Measurements from ENCODE around the gene ABL2. TPM values are rescaled to one million over a fixed set of nuclear protein-coding genes. Genes with fewer than 3 reads are reported as not detected.

ABL2 gene
- total RNA-seq, 2 experiments from 2014 or later = 15.8 to 16.4 TPM

- intact Hi-C loops (cut with DNase I, micrococcal nuclease) = no loop called here
- DNase-seq (no peak), ATAC-seq (ENCODE audit: poor library complexity) (no peak)
- ChIA-PET POLR2A (no interaction called here), CTCF (interaction anchor here (1.1 kb wide), 1 partner anchor 21 kb away, joined by 3 read pairs; no protein-coding TSS in a partner anchor)
- H3K27me3 Mint-ChIP-seq = no peaks in the 10 kb centered on the region
- H3K4me3 Mint-ChIP-seq = no peak overlapping the region
- H3K9me3 Mint-ChIP-seq = no peaks in the 10 kb centered on the region
- no peaks in the 10 kb centered on the region for H3K4me1 Mint-ChIP-seq (ENCODE audit: low read depth)
- H3K4me3 ChIP-seq (ENCODE audit: low read length) = no peak overlapping the region
- H3K36me3 ChIP-seq (ENCODE audit: insufficient read depth, low read length) = peaks cover 21% of the 10 kb centered on the region
- H3K27ac Mint-ChIP-seq = no peak overlapping the region
- no peaks in the 10 kb centered on the region for H3K4me1 ChIP-seq (ENCODE audit: insufficient read depth, low read length)
- no peak for TF ChIP-seq CTCF (IDR thresholded peaks at IDR 0.05)
- no peak overlapping the region for H3K27ac ChIP-seq (ENCODE audit: low read depth in 1 of 2, low read length in 2 of 2)
- peaks cover 30% of the 10 kb centered on the region for H3K36me3 Mint-ChIP-seq (ENCODE audit: low read depth)
- no peaks in the 10 kb centered on the region for H3K9me3 ChIP-seq (ENCODE audit: control insufficient read depth in 1 of 2, insufficient read depth in 1 of 2, low read length in 2 of 2)
- no peaks in the 10 kb centered on the region for H3K27me3 ChIP-seq (ENCODE audit: control insufficient read depth in 1 of 2, insufficient read depth in 2 of 2, low read length in 2 of 2)
Measured at GRCh38 chr1:179099891-179100290, 129.6 kb downstream of the ABL2 start.

- no peak for TF ChIP-seq CTCF (IDR thresholded peaks at IDR 0.05)
- no peak for ATAC-seq (ENCODE audit: poor library complexity)
- H3K9me3 ChIP-seq (ENCODE audit: control insufficient read depth in 1 of 2, insufficient read depth in 1 of 2, low read length in 2 of 2) = no peaks in the 10 kb centered on the region
- intact Hi-C loops (cut with DNase I, micrococcal nuclease) = no loop called here
- H3K4me1 ChIP-seq (ENCODE audit: insufficient read depth, low read length) = no peaks in the 10 kb centered on the region
- no peaks in the 10 kb centered on the region for H3K27me3 ChIP-seq (ENCODE audit: control insufficient read depth in 1 of 2, insufficient read depth in 2 of 2, low read length in 2 of 2)
- Mint-ChIP-seq H3K27ac (no peak overlapping the region), H3K9me3 (no peaks in the 10 kb centered on the region), H3K27me3 (no peaks in the 10 kb centered on the region), H3K4me1 (ENCODE audit: low read depth) (no peaks in the 10 kb centered on the region), H3K36me3 (ENCODE audit: low read depth) (peaks cover 59% of the 10 kb centered on the region), H3K4me3 (no peak overlapping the region)
- POLR2A ChIA-PET = no interaction called here
- H3K36me3 ChIP-seq (ENCODE audit: insufficient read depth, low read length) = peaks cover 45% of the 10 kb centered on the region
- no peak overlapping the region for H3K4me3 ChIP-seq (ENCODE audit: low read length)
- H3K27ac ChIP-seq (ENCODE audit: low read depth in 1 of 2, low read length in 2 of 2) = no peak overlapping the region
- no peak for DNase-seq
- CTCF ChIA-PET = no interaction called here
Measured at GRCh38 chr1:179095924-179096323, 133.6 kb downstream of the ABL2 start.

GRCh38 chr1:179095377-179095776 is 134.1 kb downstream of the ABL2 start:
- Histone ChIP-seq H3K4me1 (ENCODE audit: insufficient read depth, low read length) (no peaks in the 10 kb centered on the region), H3K9me3 (ENCODE audit: control insufficient read depth in 1 of 2, insufficient read depth in 1 of 2, low read length in 2 of 2) (no peaks in the 10 kb centered on the region), H3K27ac (ENCODE audit: low read depth in 1 of 2, low read length in 2 of 2) (no peak overlapping the region), H3K36me3 (ENCODE audit: insufficient read depth, low read length) (peaks cover 49% of the 10 kb centered on the region), H3K27me3 (ENCODE audit: control insufficient read depth in 1 of 2, insufficient read depth in 2 of 2, low read length in 2 of 2) (no peaks in the 10 kb centered on the region), H3K4me3 (ENCODE audit: low read length) (no peak overlapping the region)
- Mint-ChIP-seq H3K4me3 (no peak overlapping the region), H3K4me1 (ENCODE audit: low read depth) (no peaks in the 10 kb centered on the region), H3K27me3 (no peaks in the 10 kb centered on the region), H3K9me3 (no peaks in the 10 kb centered on the region), H3K36me3 (ENCODE audit: low read depth) (peaks cover 63% of the 10 kb centered on the region), H3K27ac (peak overlapping the region; percentile 14)
- no peak for DNase-seq
- POLR2A ChIA-PET = no interaction called here
- ATAC-seq (ENCODE audit: poor library complexity) = no peak
- intact Hi-C loops (cut with DNase I, micrococcal nuclease) = no loop called here
- no peak for TF ChIP-seq CTCF (IDR thresholded peaks at IDR 0.05)
- CTCF ChIA-PET = no interaction called here
